AML-193 (cell line): Measurements from ENCODE around the gene ERC1.
A peak's percentile ranks its signal among the peaks of the same experiment; 100 is the strongest.
"Not testable (repeated sequence)": the region's sequence is repeated elsewhere in the genome, so short reads cannot be mapped to it uniquely, and the experiment has no call there.

Experiments
- DNase-seq, 2 experiments: peaks; one replicate each; lab custom pipeline; 2025; lab: John Stamatoyannopoulos, UW

ERC1 gene

DNA sequence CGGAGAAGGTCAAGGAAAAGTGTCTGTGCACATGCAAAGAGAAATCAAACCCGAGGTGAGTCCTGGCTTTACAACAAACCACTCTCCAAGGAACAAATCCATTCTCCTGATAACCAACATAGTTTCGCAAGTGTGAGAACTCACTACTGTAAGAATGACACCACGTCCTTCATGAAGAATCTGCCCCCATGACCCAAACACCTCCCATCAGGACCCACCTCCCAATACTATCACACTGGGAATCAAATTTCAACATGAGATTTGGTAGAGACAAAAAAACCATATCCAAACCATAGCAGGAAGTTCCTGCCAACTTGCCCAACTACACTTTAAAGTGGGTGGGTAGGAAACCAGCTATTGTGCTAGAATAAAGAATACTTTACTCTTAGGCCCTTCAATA lies 2.4 kb upstream of the ERC1 start:
- peak; percentile 30 to 31 for DNase-seq

DNA sequence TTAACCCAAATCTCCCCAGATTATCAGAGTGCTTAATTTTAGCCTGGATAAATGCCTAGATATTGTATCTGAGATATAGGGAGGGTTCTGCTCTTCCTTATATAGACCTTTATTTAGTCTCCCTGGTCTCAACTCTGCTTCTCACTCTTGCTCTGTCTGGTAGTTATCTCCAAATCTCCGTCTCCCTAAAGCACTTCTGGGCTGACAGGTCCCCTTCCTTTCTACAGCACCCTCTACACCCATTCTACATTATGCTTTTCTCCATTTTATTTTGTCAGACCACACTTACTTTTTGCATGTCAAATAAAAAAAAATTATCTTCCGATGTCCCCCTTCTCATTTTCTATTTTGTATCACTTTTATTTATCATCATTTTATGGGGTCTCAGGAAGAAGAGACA lies 2.0 kb upstream of the ERC1 start:
- DNase-seq, result no peak

DNA sequence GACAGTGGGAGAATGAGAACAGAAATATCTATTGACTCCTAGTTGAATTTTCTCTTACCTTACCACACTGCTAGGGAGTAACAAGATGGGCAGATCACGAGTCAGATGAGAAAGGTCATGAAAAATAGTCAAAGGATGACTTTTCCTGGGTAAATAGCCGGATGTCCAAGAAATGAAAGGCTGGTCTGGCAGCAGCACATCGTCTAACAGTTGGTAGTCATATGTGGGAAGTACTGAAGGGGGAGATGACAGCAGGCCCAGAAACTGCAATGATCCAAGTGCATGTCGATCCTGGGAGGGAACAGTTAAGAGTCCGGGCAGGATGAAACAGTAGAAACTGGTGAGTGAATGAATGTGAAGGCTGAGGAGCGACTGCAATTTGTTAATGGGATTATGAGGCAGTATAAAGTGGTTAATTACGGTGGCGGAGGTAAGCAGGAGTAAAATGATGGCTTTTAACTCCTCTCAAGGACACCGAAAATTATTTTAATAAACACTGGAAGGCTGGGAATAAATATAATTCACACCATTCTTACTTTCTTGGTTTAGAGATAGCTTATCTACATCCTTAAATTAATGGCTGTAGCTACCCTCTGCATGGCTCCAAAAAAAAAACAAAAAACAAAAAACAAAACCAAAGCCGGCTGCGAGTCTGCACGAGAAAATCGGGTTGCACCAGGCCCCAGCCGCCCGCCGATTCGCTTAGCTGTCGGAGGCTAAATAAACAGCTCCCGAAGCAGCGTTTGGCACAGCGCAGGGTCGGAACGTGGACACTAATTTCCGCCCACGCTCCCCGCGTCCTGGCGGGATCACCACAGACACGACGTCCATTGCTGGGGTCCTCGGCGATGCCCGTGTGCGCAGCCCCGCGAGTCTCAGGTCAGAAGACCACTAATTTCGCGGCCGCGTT lies 1.0 kb upstream of the ERC1 start:
- DNase-seq, result peak; percentile 38 to 39

DNA sequence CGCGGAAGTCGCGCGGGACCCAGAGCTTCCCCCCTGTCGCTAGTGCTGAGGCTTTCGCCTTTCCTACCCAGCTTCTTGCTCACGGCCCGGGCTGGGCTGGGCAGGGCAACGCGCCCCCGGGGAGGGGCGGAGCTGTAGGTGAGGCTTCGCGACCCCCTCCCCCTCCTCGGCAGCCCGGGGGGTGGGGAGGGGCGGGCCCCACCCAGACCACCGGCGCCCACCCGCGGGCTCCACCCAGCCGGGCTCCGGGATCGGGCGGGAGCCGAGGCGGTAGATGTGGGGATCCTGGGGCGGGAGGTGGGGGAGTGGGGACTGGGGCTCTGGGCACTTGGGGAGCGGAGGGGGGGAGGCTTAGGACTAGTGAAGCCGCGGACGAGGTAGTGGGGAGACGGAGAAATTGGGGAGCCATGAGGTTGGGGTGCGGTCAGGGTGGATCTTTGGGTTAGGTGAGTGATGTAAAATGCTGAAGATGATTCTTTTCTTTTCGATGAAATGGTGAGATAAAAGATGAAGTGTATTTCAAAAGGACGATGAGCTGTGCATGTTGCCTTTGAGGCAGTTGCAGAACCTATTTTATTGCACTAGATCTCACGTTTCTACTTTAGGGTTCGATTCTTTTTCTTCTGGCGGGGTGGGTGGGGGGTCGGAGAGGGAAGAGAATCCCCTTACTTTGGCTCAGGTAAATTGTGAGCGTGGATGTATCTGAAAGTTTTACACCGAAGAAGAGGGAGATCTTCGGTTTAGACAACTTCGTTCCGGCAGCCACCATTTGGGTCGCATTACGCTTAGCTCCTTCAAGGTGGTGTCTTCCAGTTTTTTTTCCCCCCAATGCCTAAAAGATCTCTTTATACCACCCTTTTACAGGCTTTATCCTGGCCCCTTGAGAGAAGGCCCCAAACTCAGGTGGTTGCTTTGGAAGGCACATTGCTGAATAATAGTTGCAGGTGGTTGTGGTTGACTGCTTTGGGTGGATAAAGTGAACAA lies 619 bp downstream of the ERC1 start:
- DNase-seq, result no peak

DNA sequence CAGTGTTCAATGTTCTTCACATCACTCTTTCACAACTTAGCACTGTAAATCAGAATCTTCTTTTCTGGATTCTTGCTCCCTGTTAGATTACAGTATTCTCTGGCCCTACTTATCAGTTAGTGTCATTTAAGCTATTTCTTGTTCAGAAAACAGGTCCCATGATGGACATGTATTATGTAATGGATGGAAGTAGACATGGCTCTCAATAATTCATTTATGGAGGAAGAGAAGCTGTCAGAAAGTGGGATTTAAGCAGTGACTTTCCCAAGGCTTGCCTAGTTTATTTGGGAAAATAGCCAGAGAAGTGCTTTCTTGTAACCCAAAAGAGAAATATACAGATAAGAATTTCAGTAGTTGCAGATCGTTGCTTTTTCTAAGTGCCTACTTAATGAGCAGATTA lies 1.6 kb downstream of the ERC1 start:
- DNase-seq, result no peak

DNA sequence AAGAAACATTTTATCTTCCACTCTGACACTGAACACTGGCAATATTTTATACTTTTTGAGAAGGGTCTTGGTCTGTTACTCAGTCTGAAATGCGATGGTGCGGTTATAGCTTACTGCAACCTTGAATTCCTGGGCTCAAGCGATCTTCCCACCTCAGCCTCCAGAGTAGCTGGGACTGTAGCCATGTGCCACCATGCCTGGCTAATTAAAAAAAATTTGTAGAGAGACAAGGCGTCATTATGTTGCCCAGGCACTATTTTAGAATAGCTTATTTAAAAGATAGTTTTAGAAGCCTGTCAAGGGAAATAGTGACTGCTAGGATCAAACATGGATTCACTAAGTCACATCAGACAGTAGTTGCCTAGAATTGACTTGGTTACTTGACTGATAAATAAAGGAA lies 5.9 kb downstream of the ERC1 start:
- no peak for DNase-seq

DNA sequence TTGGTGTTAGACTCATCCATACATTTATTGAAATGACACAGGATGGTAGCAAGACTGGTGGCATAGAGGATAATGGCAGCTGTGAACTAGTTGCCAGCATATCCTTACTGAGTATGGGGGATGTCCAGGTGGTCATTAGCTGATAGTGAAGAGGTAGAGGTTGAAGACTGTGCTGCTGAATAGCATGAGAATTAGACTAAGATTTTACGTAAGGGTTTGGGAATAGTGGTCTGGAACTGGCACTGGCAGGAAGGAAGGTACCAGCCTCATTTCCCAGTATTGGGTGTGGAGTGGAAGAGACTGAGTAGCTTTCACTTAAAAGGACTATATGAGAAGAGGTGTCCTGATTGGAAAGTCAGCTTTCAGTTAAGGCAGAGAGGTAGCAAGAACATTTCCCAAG lies 6.5 kb downstream of the ERC1 start:
- no peak for DNase-seq

DNA sequence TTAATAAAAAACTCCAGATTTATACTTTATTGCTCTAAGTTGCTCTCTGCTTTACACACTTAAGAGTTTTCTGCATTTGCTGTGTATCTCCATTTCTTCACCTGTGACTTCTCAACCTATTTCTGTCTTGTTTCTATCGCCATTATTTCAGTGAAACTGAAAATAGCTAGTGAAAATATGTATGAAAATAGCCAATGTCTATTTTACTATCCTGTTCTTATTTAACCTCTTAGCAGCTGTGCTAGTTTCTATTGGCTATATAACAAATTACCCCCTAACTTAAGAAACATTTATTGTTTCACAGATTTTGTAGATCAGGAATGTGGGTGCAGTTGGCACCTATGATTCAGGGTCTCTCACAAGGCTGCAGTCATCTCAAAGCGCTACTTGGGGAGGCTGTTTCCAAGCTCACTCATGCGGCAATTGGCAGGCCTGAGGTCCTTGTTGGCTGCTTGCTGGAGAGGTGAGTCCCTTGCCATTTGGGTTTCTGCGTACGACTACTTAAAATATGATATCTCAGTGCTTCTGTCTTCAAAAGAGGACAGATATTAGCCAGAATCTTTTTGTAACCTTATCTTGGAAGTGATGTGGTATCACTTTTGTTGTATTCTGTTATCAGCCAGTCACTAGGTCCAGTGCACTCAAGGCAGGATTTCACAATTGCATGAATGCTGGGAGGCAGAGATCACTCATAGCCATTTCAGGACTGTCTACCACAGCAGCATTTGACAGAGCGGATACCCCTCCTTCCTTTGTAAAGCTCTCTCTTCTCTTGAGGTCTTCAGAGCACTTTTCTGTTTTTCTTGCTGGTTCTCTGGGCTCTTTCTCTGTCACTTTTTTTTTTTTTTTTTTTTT lies 7.2 kb downstream of the ERC1 start:
- no peak for DNase-seq

DNA sequence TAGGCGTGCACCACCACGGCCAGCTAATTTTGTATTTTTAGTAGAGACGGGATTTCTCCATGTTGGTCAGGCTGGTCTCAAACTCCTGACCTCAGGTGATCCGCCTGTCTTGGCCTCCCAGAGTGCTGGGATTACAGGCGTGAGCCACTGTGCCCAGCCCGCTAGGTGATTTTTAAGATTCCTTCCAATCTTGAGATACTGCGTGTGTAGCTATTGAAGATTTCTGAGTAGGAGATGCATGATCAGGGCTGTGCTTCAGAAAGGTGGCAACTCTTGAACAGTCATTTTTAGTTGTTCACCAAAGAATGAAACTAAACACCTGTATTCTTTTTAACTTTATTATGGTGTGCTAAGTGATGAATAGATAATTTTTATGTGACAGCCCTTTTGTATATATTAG lies 8.7 kb downstream of the ERC1 start:
- not testable (repeated sequence) for DNase-seq

DNA sequence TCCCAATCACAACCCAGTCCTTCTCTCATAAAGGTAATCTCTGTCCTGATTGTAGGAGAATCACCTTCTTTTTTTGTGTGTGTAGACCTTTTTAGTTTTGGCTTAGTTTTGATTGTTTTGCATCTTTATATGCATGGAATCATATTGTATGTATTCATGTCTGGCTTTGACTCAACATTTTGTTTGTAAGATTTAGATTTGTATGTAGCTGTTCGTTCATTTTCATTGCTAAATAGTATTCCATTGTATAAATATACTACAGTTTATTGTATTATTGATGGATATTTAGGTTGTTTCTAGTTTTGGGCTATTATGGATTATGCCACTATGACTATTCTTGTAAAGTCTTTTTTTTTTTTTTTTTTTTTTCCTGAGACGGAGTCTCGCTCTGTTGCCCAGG lies 10.5 kb downstream of the ERC1 start:
- no peak for DNase-seq

DNA sequence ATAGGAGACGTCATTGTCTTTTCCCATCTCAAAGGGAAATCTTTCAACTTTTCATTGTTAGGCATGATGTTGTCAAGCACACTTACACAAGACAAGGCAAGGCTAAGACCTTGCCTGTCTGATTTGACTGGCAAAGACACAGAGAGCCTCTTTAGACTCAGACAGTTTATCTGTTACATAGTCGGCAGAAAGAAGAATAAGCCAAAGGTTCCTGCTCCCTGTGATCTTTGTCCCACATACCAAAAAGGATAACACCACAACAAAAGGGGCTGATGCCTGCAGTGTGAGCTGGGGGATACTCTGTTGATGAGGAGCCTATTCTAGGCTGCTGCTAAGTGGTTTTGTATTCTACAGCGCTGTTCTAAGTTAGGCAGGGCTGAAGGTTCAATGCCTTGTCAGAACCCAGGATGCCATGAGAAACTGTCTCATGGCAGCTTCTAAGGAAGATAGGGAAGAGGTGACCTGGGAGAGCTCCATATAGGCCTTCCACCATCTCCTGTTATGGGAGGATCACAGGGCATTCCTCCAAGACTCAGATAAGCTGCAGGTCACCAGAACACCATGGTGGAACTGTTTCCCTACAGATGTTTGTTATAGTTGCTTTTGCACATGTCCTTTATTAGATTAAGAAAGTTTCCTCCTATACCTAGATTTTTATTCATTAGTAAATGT lies 12.7 kb downstream of the ERC1 start:
- DNase-seq, result no peak

DNA sequence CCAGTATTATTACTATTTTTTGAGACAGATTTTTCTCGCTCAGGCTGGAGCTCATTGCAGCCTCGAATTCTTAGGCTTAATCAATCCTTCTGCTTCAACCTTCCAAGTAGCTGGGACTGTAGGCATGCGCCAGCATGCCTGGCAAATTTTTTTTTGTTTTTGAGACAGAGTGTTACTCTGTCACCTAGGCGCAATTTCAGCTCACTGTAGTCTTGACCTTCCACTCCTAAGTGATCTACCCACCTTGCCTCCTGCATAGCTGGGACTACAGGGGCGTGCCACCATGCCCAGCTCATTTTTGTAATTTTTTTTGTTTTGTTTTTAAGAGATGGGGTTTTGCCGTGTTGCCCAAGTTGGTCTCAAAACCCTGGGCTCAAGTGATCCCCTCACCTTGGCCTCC lies 15.2 kb downstream of the ERC1 start:
- no peak for DNase-seq

DNA sequence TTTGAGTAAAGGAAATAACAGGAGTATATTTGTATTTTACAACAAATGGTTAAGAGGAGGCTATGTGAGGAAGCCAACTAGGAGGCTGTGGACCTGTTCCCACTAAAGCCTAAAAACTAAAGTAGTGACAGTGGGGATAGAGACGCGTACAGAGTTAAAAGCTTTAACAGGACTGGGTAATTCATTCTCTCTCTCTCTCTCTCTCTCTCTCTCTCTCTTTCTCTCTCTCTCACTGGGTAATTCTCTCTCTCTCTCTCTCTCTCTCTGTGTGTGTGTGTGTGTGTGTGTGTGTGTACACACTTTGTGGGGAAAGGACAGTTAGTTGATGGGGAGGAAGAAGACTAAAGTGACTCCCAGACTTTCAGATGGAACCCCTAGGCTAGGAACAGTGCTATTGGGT lies 16.3 kb downstream of the ERC1 start:
- no peak for DNase-seq

DNA sequence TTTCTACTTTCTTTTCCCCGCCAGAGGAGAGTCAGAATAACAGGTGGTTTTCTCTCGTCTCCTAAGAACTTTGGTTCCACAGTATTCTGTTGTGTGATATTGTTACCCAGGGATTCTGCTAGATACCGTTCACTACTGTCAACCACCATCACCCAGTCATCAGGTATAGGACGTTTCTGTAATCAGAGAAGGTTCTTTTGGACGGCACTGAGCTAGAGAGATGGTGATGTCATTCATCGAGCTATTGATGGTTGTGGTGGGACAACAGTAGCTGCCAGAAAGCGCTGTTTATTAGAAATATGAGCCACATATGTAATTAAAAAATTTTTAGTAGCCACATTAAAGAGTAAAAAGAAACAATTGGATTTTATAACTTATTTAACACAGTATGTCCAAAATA lies 17.0 kb downstream of the ERC1 start:
- DNase-seq, result no peak

DNA sequence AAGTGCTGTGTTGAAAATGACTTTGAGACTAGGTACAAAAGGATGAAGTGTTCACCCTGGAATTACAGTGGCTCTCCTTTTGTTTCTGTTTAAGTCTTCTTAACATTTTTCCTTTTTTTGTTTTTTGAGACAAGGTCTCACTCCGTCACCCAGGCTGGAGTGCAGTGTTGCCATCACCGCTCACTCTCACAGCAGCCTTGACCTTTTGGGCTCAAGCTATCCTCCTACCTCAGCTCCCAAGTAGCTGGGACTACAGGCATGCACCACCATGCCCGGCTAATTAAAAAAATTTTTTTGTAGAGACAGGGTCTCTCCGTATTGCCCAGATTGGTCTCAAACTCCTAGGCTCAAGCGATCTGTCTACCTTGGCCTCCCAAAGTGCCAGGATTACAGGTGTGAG lies 20.1 kb downstream of the ERC1 start:
- DNase-seq, result no peak

DNA sequence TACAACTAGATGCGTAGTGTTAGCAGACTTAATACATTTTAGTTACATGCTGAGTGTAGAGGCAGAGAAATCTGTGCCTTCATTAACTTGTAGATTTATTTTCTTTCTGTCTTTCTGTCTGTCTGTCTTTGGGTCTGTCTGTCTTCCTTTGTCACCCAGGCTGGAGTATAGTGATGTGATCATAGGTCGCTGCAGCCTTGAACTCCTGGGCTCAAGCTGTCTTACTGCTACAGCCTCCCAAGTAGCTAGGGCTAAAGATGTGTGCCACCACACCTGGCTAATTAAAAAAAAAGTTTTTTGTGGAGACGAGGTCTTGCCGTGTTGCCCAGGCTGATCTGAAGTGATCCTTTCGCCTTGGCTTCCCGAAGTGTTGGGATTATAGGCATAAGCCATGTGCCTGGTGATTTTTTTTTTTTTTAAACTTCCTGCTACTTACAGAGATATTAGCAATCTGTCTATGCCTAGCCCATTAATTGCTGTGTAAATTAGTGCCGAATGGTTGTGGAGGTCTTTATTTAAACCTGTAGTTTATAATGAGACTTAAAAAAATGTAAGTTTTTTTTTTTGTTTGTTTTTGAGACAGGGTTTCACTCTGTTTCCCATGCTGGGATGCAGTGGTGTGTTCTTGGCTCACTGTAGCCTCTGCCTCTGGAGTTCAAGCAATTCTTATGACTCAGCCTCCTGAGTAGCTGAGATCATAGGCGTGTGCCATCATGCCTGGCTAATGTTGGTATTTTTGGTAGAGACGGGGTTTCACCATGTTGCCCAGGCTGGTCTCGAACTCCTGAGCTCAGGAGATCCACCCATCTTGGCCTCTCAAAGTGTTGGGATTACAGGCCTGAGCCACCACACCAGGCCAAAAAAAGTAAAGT lies 22.8 kb downstream of the ERC1 start:
- no peak for DNase-seq

DNA sequence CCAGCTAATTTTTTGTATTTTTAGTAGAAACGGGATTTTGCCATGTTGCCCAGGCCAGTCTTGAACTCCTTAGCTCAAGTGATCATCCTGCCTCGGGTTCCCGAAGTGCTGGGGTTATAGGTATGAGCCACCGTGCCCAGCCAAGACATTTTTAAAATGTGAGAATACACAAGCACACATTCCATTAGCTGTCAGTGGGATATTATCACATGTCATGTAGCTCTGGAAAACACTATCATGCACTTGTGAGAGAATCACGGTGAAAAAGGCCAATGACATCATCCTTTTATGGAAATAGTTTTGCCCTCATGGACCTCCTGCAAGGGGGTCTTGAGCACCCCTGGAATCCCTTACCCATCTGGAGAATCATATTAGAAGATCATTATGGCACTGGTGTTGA lies 28.3 kb downstream of the ERC1 start:
- DNase-seq, result no peak

DNA sequence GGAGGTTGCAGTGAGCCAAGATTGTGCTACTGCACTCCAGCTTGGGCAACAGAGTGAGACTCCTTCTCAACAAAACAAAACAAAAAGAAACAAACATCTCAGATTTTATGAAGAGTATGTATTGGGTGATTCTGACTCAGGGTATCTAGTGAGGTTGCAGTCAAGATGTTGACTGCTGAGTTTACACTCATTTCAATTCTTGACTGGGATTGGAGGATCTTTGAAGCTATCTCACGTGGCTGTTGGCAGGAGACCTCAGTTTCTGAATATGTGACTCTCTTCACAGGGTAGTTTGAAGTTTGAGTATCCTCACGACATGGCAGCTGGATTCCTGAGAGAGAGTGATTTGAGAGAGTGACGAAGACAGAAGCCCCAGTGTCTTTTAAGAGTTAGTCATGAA lies 29.4 kb downstream of the ERC1 start:
- DNase-seq, result no peak

DNA sequence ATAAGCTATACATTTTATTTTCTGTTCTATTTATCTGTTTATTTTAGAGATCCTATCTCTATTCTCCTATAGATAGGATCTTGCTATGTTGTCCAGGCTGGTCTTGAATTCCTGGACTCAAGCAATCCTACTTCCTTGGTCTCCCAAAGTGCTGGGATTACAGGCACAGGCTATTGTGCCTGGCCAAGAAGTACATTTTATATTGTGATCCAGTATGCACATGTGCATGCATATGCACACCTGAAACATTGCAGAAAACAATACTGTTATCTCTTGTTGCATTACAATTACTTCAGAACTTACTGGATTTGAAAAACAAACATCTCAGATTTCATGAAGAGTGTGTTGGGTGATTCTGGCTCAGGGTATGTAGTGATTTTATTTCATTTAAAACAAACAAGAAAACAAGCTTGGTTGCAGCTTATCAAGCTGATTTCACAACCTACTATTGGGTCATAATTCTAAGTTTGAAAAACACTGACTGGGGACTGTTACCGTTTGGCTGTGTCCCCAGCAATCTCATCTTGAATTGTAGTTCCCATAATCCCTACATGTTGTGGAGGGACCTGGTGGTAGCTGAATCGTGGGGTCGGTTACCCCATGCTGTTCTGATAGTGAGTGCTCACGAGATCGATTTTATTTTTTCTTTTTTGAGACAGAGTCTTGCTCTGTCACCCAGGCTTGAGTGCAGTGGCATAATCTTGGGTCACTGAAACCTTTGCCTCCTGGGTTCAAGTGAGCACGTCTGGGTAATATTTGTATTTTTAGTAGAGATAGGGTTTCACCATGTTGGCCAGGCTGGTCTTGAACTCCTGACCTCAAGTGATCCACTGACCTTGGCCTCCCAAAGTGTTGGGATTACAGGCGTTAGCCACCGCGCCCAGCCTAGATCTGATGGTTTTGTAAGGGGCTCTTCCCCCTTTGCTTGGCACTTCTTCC lies 31.3 kb downstream of the ERC1 start:
- no peak for DNase-seq
